HL-60 (cell line): Measurements from ENCODE around the gene BRME1.
A peak's percentile ranks its signal among the peaks of the same experiment; 100 is the strongest.

Source experiments
- DNase-seq, 2 experiments: peaks; one replicate each; pipeline ENCODE4 v3.0.0-alpha.2; 2010 to 2020; ENCODE audit warnings: low read depth in 1 of 2, low spot score in 1 of 2
- H3K27ac ChIP-seq: fragments of 250-450 bp; sonication (Bioruptor Pico); replicated peaks from 2 replicates; pipeline ENCODE4 v1.5.1; 2020; ENCODE audit warnings: mild to moderate bottlenecking, moderate library complexity
- H3K27me3 ChIP-seq: fragments of 250-450 bp; sonication (Bioruptor Pico); 2 replicates; pipeline ENCODE4 v1.5.1; 2021; ENCODE audit warnings: mild to moderate bottlenecking, moderate library complexity; ENCODE audit not compliant: insufficient read depth, poor library complexity, severe bottlenecking
- H3K4me3 ChIP-seq: replicated peaks from 2 replicates; pipeline ENCODE4 v1.5.1; 2011; ENCODE audit warnings: mild to moderate bottlenecking, control low read depth, low read length; ENCODE audit not compliant: insufficient read depth
- CTCF ChIP-seq: IDR thresholded peaks from one replicate; pipeline ENCODE4 v1.5.1; 2011; ENCODE audit warnings: low read length, control low read depth, inconsistent platforms; ENCODE audit not compliant: insufficient read depth
- GABPA ChIP-seq: IDR thresholded peaks from 2 replicates; pipeline ENCODE4 v1.6.1; 2012; ENCODE audit warnings: low read depth
- POLR2AphosphoS5 ChIP-seq: IDR thresholded peaks from 2 replicates; pipeline ENCODE4 v1.6.1; 2012; ENCODE audit warnings: low read depth
- REST ChIP-seq: IDR thresholded peaks from 2 replicates; pipeline ENCODE4 v1.6.1; 2012; ENCODE audit warnings: low read depth; ENCODE audit not compliant: insufficient replicate concordance
- SPI1 ChIP-seq: IDR thresholded peaks from 2 replicates; pipeline ENCODE4 v1.6.1; 2012; ENCODE audit warnings: low read depth, mild to moderate bottlenecking, borderline replicate concordance

Gene BRME1

GRCh38 chr19:13841086-13841961, 64.6 kb downstream of the BRME1 start:
- Histone ChIP-seq H3K4me3 (peak overlapping the region; percentile 82), H3K27ac (peak overlapping the region; percentile 98), H3K27me3 (no peaks in the 10 kb centered on the region)
- TF ChIP-seq GABPA (no peak), POLR2AphosphoS5 (peak; percentile 89)
- DNase-seq, result peak; percentile 53 to 74

- DNase-seq, result peak in 1 of 2 experiments; percentile 58
- TF ChIP-seq SPI1 (no peak), REST (no peak), CTCF (no peak), GABPA (no peak), POLR2AphosphoS5 (peak; percentile 81; the same call in 1 of the 2 replicates)
- H3K27ac ChIP-seq, result peak overlapping the region; percentile 98
- H3K4me3 ChIP-seq, result peak overlapping the region; percentile 82
- H3K27me3 ChIP-seq, result no peaks in the 10 kb centered on the region
Measured at GRCh38 chr19:13840305-13841085, 65.4 kb downstream of the BRME1 start.

GRCh38 chr19:13839938-13840304, 66.0 kb downstream of the BRME1 start:
- TF ChIP-seq SPI1 (no peak), CTCF (no peak), REST (no peak), GABPA (no peak), POLR2AphosphoS5 (no peak)
- H3K27ac ChIP-seq, result peak overlapping the region; percentile 98
- H3K27me3 ChIP-seq, result no peaks in the 10 kb centered on the region
- DNase-seq, result no peak
- peak overlapping the region; percentile 82 for H3K4me3 ChIP-seq

- H3K27ac ChIP-seq, result peak overlapping the region; percentile 98
- no peaks in the 10 kb centered on the region for H3K27me3 ChIP-seq
- TF ChIP-seq GABPA (peak; percentile 64; the same call in 1 of the 2 replicates), REST (no peak), CTCF (no peak), POLR2AphosphoS5 (peak; percentile 85), SPI1 (peak; percentile 33; the same call in 1 of the 2 replicates)
- DNase-seq, result peak; percentile 93 to 94
- peak overlapping the region; percentile 82 for H3K4me3 ChIP-seq
Measured at GRCh38 chr19:13839130-13839937, 66.6 kb downstream of the BRME1 start.
